Lung (tissue), 12 donors: ENCODE results near the gene FGF12. TPM values are rescaled to one million over a fixed set of nuclear protein-coding genes. Genes with fewer than 3 reads are reported as not detected.
A peak's percentile ranks its signal among the peaks of the same experiment; 100 is the strongest.

Experiments
- ATAC-seq: fragments of 200-7000 bp; cut with Tn5 transposase; one replicate; pipeline ENCODE4 v1.9.1; 2020; ENCODE audit warnings: moderate number of reproducible peaks; ENCODE audit not compliant: insufficient read depth, low FRiP score
- DNase-seq, 3 donors: peaks; one replicate each; pipeline ENCODE4 v3.0.0-alpha.2; 2013 to 2017
- H3K27ac ChIP-seq, 2 donors: one replicate each; pipeline ENCODE4 v1.5.1; 2013; ENCODE audit warnings: mild to moderate bottlenecking in 2 of 2, moderate library complexity in 2 of 2, control low read depth in 1 of 2, inconsistent platforms in 1 of 2, low read depth in 1 of 2, low read length in 1 of 2
- H3K27me3 ChIP-seq, 3 donors: one replicate each; pipeline ENCODE4 v1.5.1; 2013; ENCODE audit warnings: low read length in 2 of 3; ENCODE audit not compliant: control insufficient read depth in 3 of 3, insufficient read depth in 3 of 3
- H3K36me3 ChIP-seq, 4 donors: one replicate each; pipeline ENCODE4 v1.5.1; 2013; ENCODE audit warnings: low read length in 4 of 4, mild to moderate bottlenecking in 1 of 4, moderate library complexity in 1 of 4; ENCODE audit not compliant: control insufficient read depth in 4 of 4, insufficient read depth in 4 of 4
- H3K4me1 ChIP-seq, 5 donors: one replicate each; pipeline ENCODE4 v1.5.1; 2013; ENCODE audit warnings: low read length in 5 of 5, mild to moderate bottlenecking in 2 of 5, moderate library complexity in 1 of 5; ENCODE audit not compliant: control insufficient read depth in 5 of 5, insufficient read depth in 5 of 5
- H3K4me3 ChIP-seq: one replicate; pipeline ENCODE4 v1.5.1; 2013; ENCODE audit warnings: mild to moderate bottlenecking, control low read depth, moderate library complexity
- H3K9ac ChIP-seq, 2 donors: one replicate each; pipeline ENCODE4 v1.5.1; 2013; ENCODE audit warnings: low read length in 2 of 2, control low read depth in 1 of 2; ENCODE audit not compliant: insufficient read depth in 1 of 2
- H3K9me3 ChIP-seq, 4 donors: one replicate each; pipeline ENCODE4 v1.5.1; 2013; ENCODE audit warnings: low read length in 3 of 4, mild to moderate bottlenecking in 1 of 4, moderate library complexity in 1 of 4; ENCODE audit not compliant: control insufficient read depth in 4 of 4, insufficient read depth in 3 of 4
- WGBS, 2 donors: extraction: QIAGEN DNeasy Blood & Tissue Kit; methylation state at CpG; one replicate each; pipeline ENCODE4 v1.1.7; 2013; 5-methylcytosine and 5-hydroxymethylcytosine counted together
- polyA plus RNA-seq, 2 donors: library from polyadenylated mRNA; stranded (reverse); fragments of 200-250 nt; gene quantifications; one replicate each; pipeline ENCODE4 v1.2.1, GENCODE V29; 2013
- total RNA-seq, 2 donors: library from RNA; depleted of rRNA in 1 of 2; stranded (reverse); fragments of >200 nt in 1 of 2; gene quantifications; one replicate each; pipeline ENCODE4 v1.2.1, GENCODE V29; 2014 to 2021
- TF ChIP-seq, protein P1 (sequence below): IDR thresholded peaks from 2 replicates; pipeline ENCODE4 v1.5.1; 2012; ENCODE audit warnings: mild to moderate bottlenecking; ENCODE audit errors: control extremely low read depth, extremely low read depth
- donor health status: control.
- donor health status: control.
- donor health status: Bipolar disorder and iron deficiency.
- donor health status: healthy.
- donor health status: DM: yes; HTN: yes; CAD: no.

The FGF12 gene
- total and polyA plus RNA-seq, 4 donors, result 0.23 to 6.0 (median 1.7) TPM

DNA sequence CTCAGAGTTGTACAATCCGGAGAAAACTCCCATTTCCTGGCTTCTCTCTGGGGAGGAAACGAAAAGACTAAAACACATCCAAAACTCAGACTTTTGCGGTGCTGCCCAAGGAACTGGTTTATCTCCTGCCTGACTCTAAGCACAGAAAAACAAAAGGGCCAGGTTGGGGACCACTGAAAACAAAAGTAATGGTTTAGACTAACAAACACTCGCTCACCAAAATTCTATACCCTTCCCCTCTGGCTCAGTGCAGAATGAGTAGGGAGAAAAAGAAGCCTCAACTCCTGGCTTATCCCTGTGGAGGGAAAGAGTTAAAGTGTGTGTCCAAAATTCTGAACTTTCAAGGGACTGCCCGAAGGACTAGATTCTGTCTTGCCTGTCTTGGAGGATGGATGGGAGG, 173.6 kb downstream of the FGF12 start:
- Histone ChIP-seq H3K36me3 (no peaks in the 10 kb centered on the region), H3K4me3 (no peak overlapping the region), H3K9me3 (peaks cover 0 to 4% (median 0%) of the 10 kb centered on the region in 4 donors), H3K27me3 (no peaks in the 10 kb centered on the region), H3K27ac (peak overlapping the region in 1 of 2 donors; percentile 7), H3K4me1 (peaks cover 0 to 4% (median 0%) of the 10 kb centered on the region in 5 donors), H3K9ac (no peak overlapping the region)
- TF ChIP-seq, protein P1, sequence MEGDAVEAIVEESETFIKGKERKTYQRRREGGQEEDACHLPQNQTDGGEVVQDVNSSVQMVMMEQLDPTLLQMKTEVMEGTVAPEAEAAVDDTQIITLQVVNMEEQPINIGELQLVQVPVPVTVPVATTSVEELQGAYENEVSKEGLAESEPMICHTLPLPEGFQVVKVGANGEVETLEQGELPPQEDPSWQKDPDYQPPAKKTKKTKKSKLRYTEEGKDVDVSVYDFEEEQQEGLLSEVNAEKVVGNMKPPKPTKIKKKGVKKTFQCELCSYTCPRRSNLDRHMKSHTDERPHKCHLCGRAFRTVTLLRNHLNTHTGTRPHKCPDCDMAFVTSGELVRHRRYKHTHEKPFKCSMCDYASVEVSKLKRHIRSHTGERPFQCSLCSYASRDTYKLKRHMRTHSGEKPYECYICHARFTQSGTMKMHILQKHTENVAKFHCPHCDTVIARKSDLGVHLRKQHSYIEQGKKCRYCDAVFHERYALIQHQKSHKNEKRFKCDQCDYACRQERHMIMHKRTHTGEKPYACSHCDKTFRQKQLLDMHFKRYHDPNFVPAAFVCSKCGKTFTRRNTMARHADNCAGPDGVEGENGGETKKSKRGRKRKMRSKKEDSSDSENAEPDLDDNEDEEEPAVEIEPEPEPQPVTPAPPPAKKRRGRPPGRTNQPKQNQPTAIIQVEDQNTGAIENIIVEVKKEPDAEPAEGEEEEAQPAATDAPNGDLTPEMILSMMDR, result no peak
- ATAC-seq (no peak), DNase-seq (no peak)
- 71 to 81% methylated on average over 5 of the region's 5 CpGs for WGBS, 2 donors

DNA sequence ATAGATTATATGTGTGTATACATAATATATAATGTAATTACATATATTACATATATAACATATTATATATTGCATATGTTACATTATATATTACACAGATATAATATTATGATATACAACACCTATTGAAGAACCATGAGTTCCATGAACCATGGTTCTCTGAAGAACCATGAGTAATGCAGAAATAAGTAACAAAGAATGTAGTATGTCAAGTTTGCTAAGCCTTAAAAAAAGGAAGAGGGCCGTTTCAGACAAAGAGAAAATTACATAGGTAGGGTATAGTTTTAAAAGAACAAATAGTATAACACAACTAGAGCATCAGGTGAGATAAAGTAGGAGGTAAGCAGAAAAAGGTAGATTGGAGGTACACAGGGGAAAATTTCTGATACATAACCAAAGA, 177.0 kb downstream of the FGF12 start:
- H3K9ac ChIP-seq, result no peak overlapping the region
- H3K36me3 ChIP-seq, result no peaks in the 10 kb centered on the region
- no peak overlapping the region for H3K4me3 ChIP-seq
- peaks cover 0 to 5% (median 0%) of the 10 kb centered on the region in 5 donors for H3K4me1 ChIP-seq
- 41 to 53% methylated on average over 1 of the region's 1 CpG for WGBS, 2 donors
- ATAC-seq, result no peak
- TF ChIP-seq, protein P1, result no peak
- no peak for DNase-seq
- H3K27me3 ChIP-seq, result no peaks in the 10 kb centered on the region
- peaks cover 0 to 4% (median 0%) of the 10 kb centered on the region in 4 donors for H3K9me3 ChIP-seq
- H3K27ac ChIP-seq, result no peak overlapping the region

DNA sequence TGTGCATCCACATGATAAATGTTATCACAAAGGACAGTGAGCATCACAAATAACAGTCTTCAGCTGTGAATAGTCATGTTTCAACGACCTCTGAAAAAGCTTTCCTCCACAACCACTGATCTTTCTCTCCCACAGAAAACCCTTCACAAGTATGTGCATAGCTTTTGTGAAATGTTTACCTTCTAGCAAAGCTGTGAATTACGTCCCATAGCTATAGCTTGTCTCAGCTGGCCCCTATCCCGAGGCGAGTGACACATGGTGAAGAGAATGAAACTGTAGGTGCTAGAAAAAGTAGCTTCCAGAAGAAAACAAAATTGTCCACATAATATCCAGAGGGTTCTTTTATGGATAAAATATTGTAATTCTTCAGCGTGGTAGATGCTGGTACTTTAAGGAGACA, 182.0 kb downstream of the FGF12 start:
- Histone ChIP-seq H3K36me3 (no peaks in the 10 kb centered on the region), H3K27me3 (no peaks in the 10 kb centered on the region), H3K4me1 (peaks cover 0 to 5% (median 0%) of the 10 kb centered on the region in 5 donors), H3K9me3 (peaks cover 0 to 2% (median 0%) of the 10 kb centered on the region in 4 donors), H3K4me3 (no peak overlapping the region), H3K27ac (no peak overlapping the region), H3K9ac (no peak overlapping the region)
- DNase-seq (peak in 1 of 3 donors; percentile 2), ATAC-seq (no peak)
- TF ChIP-seq, protein P1, result no peak
- WGBS, 2 donors, result 52 to 59% methylated on average over 5 of the region's 5 CpGs

DNA sequence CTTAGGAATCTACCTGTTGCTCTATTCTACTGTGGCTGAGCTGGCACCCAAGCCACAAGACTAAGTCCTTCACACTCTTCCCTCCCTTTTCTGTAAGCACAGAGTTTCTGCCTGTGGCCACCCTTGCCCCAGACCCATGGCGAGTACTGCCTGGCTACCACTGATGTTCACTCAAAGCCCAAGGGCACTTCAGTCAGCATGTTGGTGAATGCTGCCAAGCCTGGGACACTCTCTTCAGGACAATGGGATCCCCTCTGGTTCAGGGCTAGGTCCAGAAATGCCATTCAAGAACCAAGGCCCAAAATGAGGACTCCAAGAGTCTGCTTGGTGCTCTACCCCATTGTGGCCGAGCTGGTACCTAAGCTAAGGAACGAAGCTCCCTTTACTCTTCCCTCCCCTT, 184.2 kb downstream of the FGF12 start:
- TF ChIP-seq, protein P1, result no peak
- Histone ChIP-seq H3K27ac (no peak overlapping the region), H3K9me3 (peaks cover 0 to 2% (median 0%) of the 10 kb centered on the region in 4 donors), H3K27me3 (no peaks in the 10 kb centered on the region), H3K4me3 (no peak overlapping the region), H3K36me3 (no peaks in the 10 kb centered on the region), H3K9ac (no peak overlapping the region), H3K4me1 (peaks cover 0 to 2% (median 0%) of the 10 kb centered on the region in 5 donors)
- no peak for ATAC-seq
- 92 to 96% methylated on average over 3 of the region's 3 CpGs for WGBS, 2 donors
- DNase-seq, result no peak
